IPS-18c (cell line): ENCODE data around the gene MPZL1.
"Not testable (repeated sequence)": the region's sequence is repeated elsewhere in the genome, so short reads cannot be mapped to it uniquely, and the experiment has no call there.

Experiments
- H3K4me3 ChIP-seq: 2 replicates; pipeline ENCODE4 v1.7.0; 2013; ENCODE audit warnings: low read depth, mild to moderate bottlenecking, low read length, moderate library complexity; ENCODE audit not compliant: insufficient read depth
- H3K9me3 ChIP-seq: one replicate; pipeline ENCODE4 v1.6.1; 2013; ENCODE audit warnings: mild to moderate bottlenecking, low read length, moderate library complexity; ENCODE audit not compliant: control insufficient read depth, insufficient read depth

The MPZL1 gene

GRCh38 chr1:167734227-167734626 is 12.4 kb downstream of the MPZL1 start:
- no peaks in the 10 kb centered on the region for H3K9me3 ChIP-seq
- no peak overlapping the region for H3K4me3 ChIP-seq

- H3K9me3 ChIP-seq: no peaks in the 10 kb centered on the region
Observed at GRCh38 chr1:167734841-167735240, 13.1 kb downstream of the MPZL1 start.

DNA sequence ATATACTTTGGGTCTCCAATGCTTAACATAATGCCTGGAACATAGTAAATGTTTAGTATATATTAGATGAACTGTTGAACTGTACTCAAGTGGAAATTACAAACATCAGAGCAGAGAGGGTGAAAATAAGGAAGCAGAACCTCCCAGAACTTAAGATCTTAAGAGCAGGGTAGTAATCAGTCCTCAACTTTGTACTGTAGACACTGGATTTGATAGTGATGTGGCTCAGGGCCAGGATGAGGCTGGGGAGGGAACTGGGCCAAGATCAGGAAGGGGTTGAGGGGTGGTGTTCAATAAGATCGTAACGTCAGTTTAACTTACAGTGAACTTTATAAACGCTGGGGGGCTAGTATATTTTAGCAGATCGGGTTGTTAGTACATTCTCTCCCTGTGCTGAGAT is 15.4 kb downstream of the MPZL1 start:
- Histone ChIP-seq H3K4me3 (no peak overlapping the region), H3K9me3 (no peaks in the 10 kb centered on the region)

More at GRCh38 chr1:167734841-167735240, 13.1 kb downstream of the MPZL1 start:
- H3K4me3 ChIP-seq: no peak overlapping the region

DNA sequence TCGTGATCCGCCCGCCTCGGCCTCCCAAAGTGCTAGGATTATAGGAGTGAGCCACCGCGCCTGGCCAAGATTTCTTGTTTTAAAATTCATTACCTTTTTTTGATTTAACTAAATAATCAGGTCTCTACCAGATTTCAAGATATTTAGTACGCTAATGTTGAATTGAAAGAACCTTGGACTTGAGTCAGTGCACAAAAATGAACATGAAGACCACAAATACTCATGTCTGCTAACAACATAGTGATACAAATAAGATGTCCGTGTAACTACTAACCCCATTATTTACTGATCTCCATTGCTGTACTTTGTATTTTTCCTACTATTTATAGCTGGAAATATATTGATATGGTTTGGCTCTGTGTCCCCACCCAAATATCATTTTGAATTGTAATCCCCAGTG is 16.4 kb downstream of the MPZL1 start:
- Histone ChIP-seq H3K9me3 (no peaks in the 10 kb centered on the region), H3K4me3 (no peak overlapping the region)

DNA sequence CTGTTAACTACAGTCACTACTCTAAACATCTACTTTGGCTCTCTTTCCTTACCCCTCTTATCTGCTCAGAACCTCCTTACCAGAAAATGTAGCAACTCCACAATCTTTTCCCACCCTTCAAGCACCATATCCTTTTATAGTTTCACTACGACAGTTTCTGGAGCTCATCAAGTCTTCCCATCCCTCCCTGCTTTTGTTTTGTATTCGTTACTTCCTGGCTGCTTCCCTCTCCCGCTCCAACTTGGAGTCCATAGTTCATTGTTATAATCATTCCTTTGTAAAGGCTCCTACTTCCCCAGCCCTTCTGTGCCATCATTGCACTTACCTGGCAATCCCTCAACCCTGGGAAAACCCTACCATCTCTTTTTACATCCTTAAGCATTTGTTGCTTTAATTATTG is 18.0 kb downstream of the MPZL1 start:
- H3K9me3 ChIP-seq: no peaks in the 10 kb centered on the region

GRCh38 chr1:167741103-167741502 is 19.3 kb downstream of the MPZL1 start:
- H3K9me3 ChIP-seq, H3K4me3 ChIP-seq: not testable (repeated sequence)

More for the DNA sequence above, 18.0 kb downstream of the MPZL1 start:
- no peak overlapping the region for H3K4me3 ChIP-seq

- not testable (repeated sequence) for H3K9me3 ChIP-seq, H3K4me3 ChIP-seq
Observed at GRCh38 chr1:167742392-167743057, 20.7 kb downstream of the MPZL1 start.

- Histone ChIP-seq H3K4me3 (no peak overlapping the region), H3K9me3 (no peaks in the 10 kb centered on the region)
Observed at GRCh38 chr1:167744901-167745300, 23.1 kb downstream of the MPZL1 start.

DNA sequence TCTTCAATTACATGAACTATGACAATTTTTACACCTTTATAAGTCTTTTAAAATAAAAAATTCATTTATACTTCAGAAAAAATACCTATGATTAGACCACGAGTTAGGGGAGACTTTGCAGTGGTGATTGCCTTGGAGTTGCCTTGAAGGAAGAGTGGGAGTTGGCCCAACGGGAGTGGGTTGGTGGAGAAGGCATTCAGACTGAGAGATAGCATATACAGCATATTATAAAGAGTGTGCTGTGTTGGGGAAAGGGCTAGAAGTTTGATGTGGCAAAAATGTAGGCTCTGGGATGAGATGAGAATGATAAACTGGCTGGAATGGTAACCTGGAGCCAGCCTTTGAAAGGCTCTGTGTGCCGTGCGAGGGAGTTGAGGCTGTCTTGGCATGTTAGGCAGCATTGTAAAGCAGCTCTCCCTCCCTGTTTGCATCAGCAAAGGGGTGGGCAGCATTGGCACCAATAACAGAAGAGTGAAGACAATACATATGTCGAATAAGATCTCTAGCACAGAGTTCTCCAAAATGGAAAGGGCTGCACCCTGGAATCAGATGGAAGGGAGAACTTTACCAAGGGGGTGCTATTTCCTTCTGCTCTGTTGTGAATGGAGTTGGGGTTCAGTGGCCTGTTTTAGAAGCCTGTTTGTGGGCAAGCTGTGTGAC is 24.4 kb downstream of the MPZL1 start:
- Histone ChIP-seq H3K9me3 (no peaks in the 10 kb centered on the region), H3K4me3 (no peak overlapping the region)

- Histone ChIP-seq H3K9me3 (no peaks in the 10 kb centered on the region), H3K4me3 (no peak overlapping the region)
Observed at GRCh38 chr1:167746988-167747655, 25.3 kb downstream of the MPZL1 start.

- Histone ChIP-seq H3K4me3 (no peak overlapping the region), H3K9me3 (no peaks in the 10 kb centered on the region)
Observed at GRCh38 chr1:167747988-167748387, 26.2 kb downstream of the MPZL1 start.

DNA sequence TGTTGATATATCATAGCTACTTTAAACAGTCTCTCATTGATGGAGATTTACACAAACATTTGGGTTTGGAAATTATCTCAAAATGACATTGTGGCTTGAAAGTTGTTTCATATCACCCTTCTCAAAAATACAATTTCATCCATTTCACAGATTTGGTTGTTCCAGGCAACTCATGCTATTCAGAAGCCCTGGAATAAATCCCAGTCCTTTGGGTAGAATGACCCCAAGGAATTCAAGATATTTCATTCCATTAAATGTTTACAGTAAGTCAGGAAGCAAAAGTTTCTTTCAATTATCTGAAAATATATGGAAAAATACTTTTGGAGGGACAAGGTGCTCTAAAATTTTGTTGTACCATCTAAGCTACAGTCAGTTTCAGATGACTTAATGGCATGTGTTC is 27.1 kb downstream of the MPZL1 start:
- Histone ChIP-seq H3K9me3 (no peaks in the 10 kb centered on the region), H3K4me3 (no peak overlapping the region)

DNA sequence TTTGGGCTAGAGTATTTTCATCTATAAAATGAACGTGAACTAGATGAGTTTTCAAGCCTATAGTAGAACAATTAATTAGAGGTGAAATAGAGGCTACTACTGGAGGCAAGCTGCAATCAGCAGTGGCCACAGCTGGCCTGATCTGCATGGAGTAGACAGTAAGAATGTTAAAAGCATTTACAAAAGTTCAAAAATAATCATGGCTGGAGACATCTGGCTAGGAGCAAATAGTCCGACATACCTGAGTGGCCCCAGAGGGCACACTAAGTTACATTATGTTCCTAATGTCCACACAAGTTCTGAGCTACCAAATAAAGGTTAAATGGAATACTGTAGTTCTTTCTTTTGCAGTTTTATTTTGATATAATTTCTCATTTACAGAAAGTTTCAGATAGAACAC is 28.0 kb downstream of the MPZL1 start:
- Histone ChIP-seq H3K4me3 (no peak overlapping the region), H3K9me3 (no peaks in the 10 kb centered on the region)

DNA sequence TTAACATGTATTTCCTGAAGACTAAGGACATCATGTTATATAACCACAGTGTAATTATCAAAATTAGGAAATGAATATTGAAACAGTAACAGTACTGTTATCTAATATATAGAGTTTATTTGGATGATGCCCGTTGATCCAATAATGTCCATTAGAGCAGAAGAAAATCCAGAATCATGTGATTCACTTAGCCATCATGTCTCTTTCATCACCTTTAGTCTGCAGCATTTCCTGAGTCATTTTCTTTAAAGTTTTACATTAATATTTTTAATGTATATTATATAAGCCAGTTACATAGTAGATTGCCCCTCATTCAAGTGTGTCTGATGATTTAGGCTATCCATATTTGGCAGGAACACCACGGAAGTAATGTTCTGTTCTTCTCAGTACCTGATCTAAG is 28.9 kb downstream of the MPZL1 start:
- Histone ChIP-seq H3K4me3 (no peak overlapping the region), H3K9me3 (no peaks in the 10 kb centered on the region)

DNA sequence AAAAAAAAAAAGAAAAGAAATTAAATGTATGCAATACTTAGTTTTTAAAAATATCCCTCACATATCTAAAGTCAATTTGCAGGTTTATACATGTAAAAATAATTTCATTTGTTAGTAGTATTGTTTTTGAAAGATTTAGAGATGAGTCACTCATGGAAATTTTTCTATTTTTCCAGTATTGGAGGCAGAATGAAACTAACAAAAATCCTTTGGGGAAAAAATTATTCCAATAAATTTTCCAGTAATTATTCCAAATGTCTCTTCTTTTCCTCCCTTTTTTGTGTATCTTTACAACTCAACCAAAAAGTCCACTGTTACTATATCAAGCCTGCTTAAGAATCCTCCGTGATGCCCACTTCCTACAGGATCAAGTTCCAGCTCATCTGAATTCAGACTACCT is 29.9 kb downstream of the MPZL1 start:
- Histone ChIP-seq H3K9me3 (no peaks in the 10 kb centered on the region), H3K4me3 (no peak overlapping the region)

- no peak overlapping the region for H3K4me3 ChIP-seq
- H3K9me3 ChIP-seq: no peaks in the 10 kb centered on the region
Observed at GRCh38 chr1:167752219-167752985, 30.6 kb downstream of the MPZL1 start.

DNA sequence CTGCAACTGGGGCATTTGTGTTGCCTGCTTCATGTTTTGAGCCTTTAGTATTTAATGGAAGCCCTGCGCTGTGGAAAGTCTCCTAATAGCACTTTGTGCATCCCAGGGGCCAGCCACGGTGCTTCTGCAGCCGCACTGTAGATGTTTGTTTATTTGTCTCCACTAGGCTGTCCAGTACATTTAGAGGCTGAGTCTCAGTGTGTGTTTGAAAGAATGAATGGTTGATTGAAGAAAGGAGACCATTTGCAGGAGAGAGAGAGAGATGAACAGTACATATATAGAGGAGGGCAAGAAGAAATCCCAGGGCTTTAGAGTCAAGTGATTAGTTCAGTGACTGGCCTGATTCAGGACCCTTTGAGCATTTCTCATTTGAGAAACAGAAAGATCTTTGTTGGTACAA is 33.9 kb downstream of the MPZL1 start:
- Histone ChIP-seq H3K9me3 (no peaks in the 10 kb centered on the region), H3K4me3 (no peak overlapping the region)
